Liver (tissue), 9 donors: Measurements from ENCODE around the gene ARHGAP40. TPM values are rescaled to one million over a fixed set of nuclear protein-coding genes. Genes with fewer than 3 reads are reported as not detected.

Source experiments
- DNase-seq: peaks from one replicate; pipeline ENCODE4 v3.0.0-alpha.2; 2017; ENCODE audit warnings: low spot score
- H3K27ac ChIP-seq, 2 donors: one replicate each; pipeline ENCODE4 v1.7.0; 2013; ENCODE audit warnings: inconsistent platforms in 2 of 2, low read length in 2 of 2, control low read depth in 1 of 2, low read depth in 1 of 2, mild to moderate bottlenecking in 1 of 2
- H3K27me3 ChIP-seq, 4 donors: one replicate each; pipeline versions ENCODE4 v1.6.1 to v1.7.0; 2013; ENCODE audit warnings: low read length in 3 of 4, inconsistent platforms in 1 of 4, mild to moderate bottlenecking in 1 of 4, moderate library complexity in 1 of 4; ENCODE audit not compliant: control insufficient read depth in 4 of 4, insufficient read depth in 4 of 4
- H3K36me3 ChIP-seq, 4 donors: one replicate each; pipeline versions ENCODE4 v1.6.1 to v1.7.0; 2013; ENCODE audit warnings: low read length in 3 of 4, mild to moderate bottlenecking in 3 of 4, low read depth in 1 of 4, moderate library complexity in 1 of 4; ENCODE audit not compliant: control insufficient read depth in 4 of 4, insufficient read depth in 3 of 4
- H3K4me1 ChIP-seq, 4 donors: one replicate each; pipeline versions ENCODE4 v1.6.1 to v1.7.0; 2013; ENCODE audit warnings: low read length in 3 of 4, mild to moderate bottlenecking in 3 of 4, moderate library complexity in 1 of 4; ENCODE audit not compliant: control insufficient read depth in 4 of 4, insufficient read depth in 4 of 4
- H3K4me3 ChIP-seq, 3 donors: one replicate each; pipeline versions ENCODE4 v1.6.1 to v1.7.0; 2013; ENCODE audit warnings: low read length in 3 of 3, control low read depth in 1 of 3, low read depth in 1 of 3, mild to moderate bottlenecking in 1 of 3
- H3K9ac ChIP-seq, 2 donors: one replicate each; pipeline ENCODE4 v1.7.0; 2013; ENCODE audit warnings: low read length in 2 of 2, mild to moderate bottlenecking in 2 of 2, moderate library complexity in 2 of 2, control low read depth in 1 of 2, low read depth in 1 of 2
- H3K9me3 ChIP-seq, 4 donors: one replicate each; pipeline versions ENCODE4 v1.6.1 to v1.7.0; 2013; ENCODE audit warnings: low read length in 3 of 4; ENCODE audit not compliant: control insufficient read depth in 4 of 4
- EGR1 ChIP-seq, 2 donors: IDR thresholded peaks; 2 replicates each; pipeline ENCODE4 v1.6.1; 2016 to 2018; ENCODE audit warnings: antibody characterized with exemption in 2 of 2, low read depth in 2 of 2
- FOXA1 ChIP-seq: IDR thresholded peaks from 2 replicates; pipeline ENCODE4 v1.6.1; 2016; ENCODE audit warnings: antibody characterized with exemption
- FOXA2 ChIP-seq: IDR thresholded peaks from 2 replicates; pipeline ENCODE4 v1.6.1; 2016; ENCODE audit warnings: antibody characterized with exemption
- GABPA ChIP-seq, 2 donors: IDR thresholded peaks in 1 of 2; conservative IDR thresholded peaks in 1 of 2; 2 replicates each; pipeline ENCODE4 v1.6.1; 2016; ENCODE audit warnings: antibody characterized with exemption in 2 of 2, mild to moderate bottlenecking in 1 of 2, moderate library complexity in 1 of 2
- HNF4A ChIP-seq, 2 donors: conservative IDR thresholded peaks; 2 replicates each; pipeline ENCODE4 v1.6.1; 2016; ENCODE audit warnings: antibody characterized with exemption in 2 of 2, mild to moderate bottlenecking in 2 of 2
- HNF4G ChIP-seq: IDR thresholded peaks from 2 replicates; pipeline ENCODE4 v1.6.1; 2016; ENCODE audit warnings: antibody characterized with exemption
- JUND ChIP-seq, 2 donors: IDR thresholded peaks; 2 replicates each; pipeline ENCODE4 v1.6.1; 2016; ENCODE audit warnings: antibody characterized with exemption in 2 of 2
- NR2F2 ChIP-seq: IDR thresholded peaks from 2 replicates; pipeline ENCODE4 v1.6.1; 2016; ENCODE audit warnings: antibody characterized with exemption
- RAD21 ChIP-seq, 2 donors: IDR thresholded peaks; 2 replicates each; pipeline ENCODE4 v1.6.1; 2016; ENCODE audit warnings: antibody characterized with exemption in 2 of 2, mild to moderate bottlenecking in 2 of 2
- RXRA ChIP-seq, 2 donors: IDR thresholded peaks; 2 replicates each; pipeline ENCODE4 v1.6.1; 2017 to 2018; ENCODE audit warnings: antibody characterized with exemption in 2 of 2, mild to moderate bottlenecking in 1 of 2
- SP1 ChIP-seq: IDR thresholded peaks from 2 replicates; pipeline ENCODE4 v1.6.1; 2018; ENCODE audit warnings: antibody characterized with exemption, mild to moderate bottlenecking
- TAF1 ChIP-seq: conservative IDR thresholded peaks from 2 replicates; pipeline ENCODE4 v1.6.1; 2016; ENCODE audit warnings: antibody characterized with exemption, mild to moderate bottlenecking
- YY1 ChIP-seq: IDR thresholded peaks from 2 replicates; pipeline ENCODE4 v1.6.1; 2016; ENCODE audit warnings: antibody characterized with exemption, mild to moderate bottlenecking
- ZBTB33 ChIP-seq: IDR thresholded peaks from 2 replicates; pipeline ENCODE4 v1.6.1; 2016; ENCODE audit warnings: antibody characterized with exemption
- WGBS: extraction: QIAGEN DNeasy Blood & Tissue Kit; methylation state at CpG from one replicate; pipeline ENCODE4 v1.1.7; 2013; 5-methylcytosine and 5-hydroxymethylcytosine counted together
- polyA plus RNA-seq, 2 donors: library from polyadenylated mRNA; stranded (reverse) in 1 of 2; unstranded in 1 of 2; fragments of 200-250 nt in 1 of 2; fragments of >200 nt in 1 of 2; fragmentation: Nextera tagmentation in 1 of 2; extraction: Ambion mirVana in 1 of 2; gene quantifications; one replicate each; pipeline versions ENCODE4 v1.2.1 to v1.2.3, GENCODE V29; 2013 to 2015
- total RNA-seq, 2 donors: library from RNA; depleted of rRNA; stranded (reverse); fragments of >200 nt; gene quantifications; one replicate each; pipeline ENCODE4 v1.2.3, GENCODE V29; 2014
- TF ChIP-seq, protein P1 (sequence below): fragments of 150-350 bp; IDR thresholded peaks from 2 replicates; pipeline ENCODE4 v1.5.1; 2017; ENCODE audit warnings: improper control_type of control experiment, low read depth, low read length; ENCODE audit not compliant: missing input control
- TF ChIP-seq, protein P2 (sequence below): IDR thresholded peaks from 2 replicates; pipeline ENCODE4 v1.6.1; 2016; ENCODE audit warnings: antibody characterized with exemption
- TF ChIP-seq, protein P3 (sequence below): IDR thresholded peaks from 2 replicates; pipeline ENCODE4 v1.6.1; 2016; ENCODE audit warnings: antibody characterized with exemption
- TF ChIP-seq, protein P4 (sequence below): IDR thresholded peaks from 2 replicates; pipeline ENCODE4 v1.6.1; 2016; ENCODE audit warnings: antibody characterized with exemption, mild to moderate bottlenecking
- donor health status: healthy.
- donor health status: healthy.
- donor health status: healthy.
- donor health status: healthy.
- donor health status: healthy.

Gene ARHGAP40
- total and polyA plus RNA-seq, 4 donors: 0.08 TPM; not detected in 3

DNA sequence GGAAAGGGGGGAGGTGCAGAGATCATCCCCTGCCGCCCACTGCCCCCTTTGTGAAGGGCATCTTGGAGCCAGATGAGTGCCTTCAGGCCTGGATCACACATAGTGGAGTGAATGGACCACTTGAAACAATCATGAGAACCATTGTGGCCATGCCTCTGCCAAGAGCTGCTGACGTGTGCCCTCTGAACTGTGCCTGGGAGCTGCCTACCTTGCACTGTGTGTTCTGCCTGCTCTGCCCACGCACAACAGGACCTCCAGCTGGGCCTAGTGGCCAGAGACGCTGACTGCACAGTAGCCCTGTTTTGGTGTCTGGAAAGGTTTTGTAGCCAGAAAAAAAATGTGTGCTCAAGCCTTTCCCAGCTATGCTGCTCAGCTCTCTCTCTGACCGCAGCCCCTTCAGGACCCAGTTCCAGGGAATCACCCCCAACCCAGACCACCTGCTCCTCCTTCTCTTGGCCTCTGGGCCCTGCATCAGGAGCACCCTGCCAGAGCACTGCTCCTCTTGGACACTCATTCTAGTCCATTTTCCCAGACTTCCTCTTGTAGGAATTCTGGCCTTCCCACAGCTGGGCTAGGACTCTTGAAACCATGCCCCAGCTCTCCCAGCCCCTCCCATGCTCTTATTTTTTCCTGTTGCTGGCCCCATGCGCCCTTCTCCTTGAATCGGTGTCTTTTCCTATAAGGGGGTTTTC, 22.2 kb upstream of the ARHGAP40 start:
- H3K9me3 ChIP-seq: no peaks in the 10 kb centered on the region
- H3K4me3 ChIP-seq: no peak overlapping the region
- no peak for TF ChIP-seq SP1
- no peak for TF ChIP-seq HNF4G
- no peak for TF ChIP-seq ZBTB33
- no peak for TF ChIP-seq HNF4A (conservative IDR thresholded peaks at IDR 0.05)
- TF ChIP-seq FOXA2: no peak
- TF ChIP-seq RAD21 (IDR thresholded peaks at IDR 0.05): no peak
- TF ChIP-seq GABPA (IDR thresholded peaks at IDR 0.05 in 1 of 2, conservative IDR thresholded peaks at IDR 0.05 in 1 of 2): no peak
- TF ChIP-seq NR2F2: no peak
- TF ChIP-seq, protein P1, sequence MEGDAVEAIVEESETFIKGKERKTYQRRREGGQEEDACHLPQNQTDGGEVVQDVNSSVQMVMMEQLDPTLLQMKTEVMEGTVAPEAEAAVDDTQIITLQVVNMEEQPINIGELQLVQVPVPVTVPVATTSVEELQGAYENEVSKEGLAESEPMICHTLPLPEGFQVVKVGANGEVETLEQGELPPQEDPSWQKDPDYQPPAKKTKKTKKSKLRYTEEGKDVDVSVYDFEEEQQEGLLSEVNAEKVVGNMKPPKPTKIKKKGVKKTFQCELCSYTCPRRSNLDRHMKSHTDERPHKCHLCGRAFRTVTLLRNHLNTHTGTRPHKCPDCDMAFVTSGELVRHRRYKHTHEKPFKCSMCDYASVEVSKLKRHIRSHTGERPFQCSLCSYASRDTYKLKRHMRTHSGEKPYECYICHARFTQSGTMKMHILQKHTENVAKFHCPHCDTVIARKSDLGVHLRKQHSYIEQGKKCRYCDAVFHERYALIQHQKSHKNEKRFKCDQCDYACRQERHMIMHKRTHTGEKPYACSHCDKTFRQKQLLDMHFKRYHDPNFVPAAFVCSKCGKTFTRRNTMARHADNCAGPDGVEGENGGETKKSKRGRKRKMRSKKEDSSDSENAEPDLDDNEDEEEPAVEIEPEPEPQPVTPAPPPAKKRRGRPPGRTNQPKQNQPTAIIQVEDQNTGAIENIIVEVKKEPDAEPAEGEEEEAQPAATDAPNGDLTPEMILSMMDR: no peak
- no peak for TF ChIP-seq RXRA (IDR thresholded peaks at IDR 0.05)
- no peak overlapping the region for H3K9ac ChIP-seq
- WGBS: 80% methylated on average over 7 of the region's 7 CpGs
- DNase-seq: no peak
- no peaks in the 10 kb centered on the region for H3K4me1 ChIP-seq
- H3K27me3 ChIP-seq: no peaks in the 10 kb centered on the region
- H3K27ac ChIP-seq: no peak overlapping the region
- H3K36me3 ChIP-seq: peaks cover 2 to 25% (median 15%) of the 10 kb centered on the region in 4 donors

DNA sequence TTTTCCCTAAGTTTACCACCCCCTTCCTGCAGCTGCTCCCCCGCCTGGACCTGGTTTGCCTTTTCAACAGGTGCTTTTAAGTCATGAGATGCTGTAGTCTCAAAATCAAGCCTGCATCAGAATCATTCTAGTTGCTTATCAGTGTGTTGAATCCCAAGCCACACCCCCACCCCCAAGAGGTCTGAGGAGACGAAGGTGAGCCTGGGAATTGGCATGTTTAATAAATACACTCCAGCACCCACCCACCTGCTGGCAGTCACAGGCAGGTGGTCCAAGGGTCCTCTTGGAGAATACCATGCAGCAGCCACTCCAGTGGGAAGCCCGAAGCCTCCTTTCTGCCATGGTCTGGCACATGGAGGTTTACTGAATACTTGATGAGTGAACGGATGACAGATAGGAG, 21.7 kb upstream of the ARHGAP40 start:
- 86% methylated on average over 4 of the region's 4 CpGs for WGBS
- H3K27me3 ChIP-seq: no peaks in the 10 kb centered on the region
- H3K27ac ChIP-seq: no peak overlapping the region
- H3K4me1 ChIP-seq: peaks cover 0 to under 1% (median 0%) of the 10 kb centered on the region in 4 donors
- no peaks in the 10 kb centered on the region for H3K9me3 ChIP-seq
- no peak overlapping the region for H3K9ac ChIP-seq
- TF ChIP-seq, protein P2, sequence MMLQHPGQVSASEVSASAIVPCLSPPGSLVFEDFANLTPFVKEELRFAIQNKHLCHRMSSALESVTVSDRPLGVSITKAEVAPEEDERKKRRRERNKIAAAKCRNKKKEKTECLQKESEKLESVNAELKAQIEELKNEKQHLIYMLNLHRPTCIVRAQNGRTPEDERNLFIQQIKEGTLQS: no peak
- TF ChIP-seq TAF1 (no peak), FOXA1 (no peak), GABPA (IDR thresholded peaks at IDR 0.05 in 1 of 2, conservative IDR thresholded peaks at IDR 0.05 in 1 of 2) (no peak), FOXA2 (no peak), HNF4A (conservative IDR thresholded peaks at IDR 0.05) (no peak), YY1 (no peak), RAD21 (IDR thresholded peaks at IDR 0.05) (no peak), EGR1 (IDR thresholded peaks at IDR 0.05; ENCODE audit: low read depth in 2 of 2) (no peak), ZBTB33 (no peak), JUND (IDR thresholded peaks at IDR 0.05) (no peak), NR2F2 (no peak), SP1 (no peak), RXRA (IDR thresholded peaks at IDR 0.05) (no peak), HNF4G (no peak)
- TF ChIP-seq, protein P3, sequence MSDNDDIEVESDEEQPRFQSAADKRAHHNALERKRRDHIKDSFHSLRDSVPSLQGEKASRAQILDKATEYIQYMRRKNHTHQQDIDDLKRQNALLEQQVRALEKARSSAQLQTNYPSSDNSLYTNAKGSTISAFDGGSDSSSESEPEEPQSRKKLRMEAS: no peak
- TF ChIP-seq, protein P1: no peak
- TF ChIP-seq, protein P4, sequence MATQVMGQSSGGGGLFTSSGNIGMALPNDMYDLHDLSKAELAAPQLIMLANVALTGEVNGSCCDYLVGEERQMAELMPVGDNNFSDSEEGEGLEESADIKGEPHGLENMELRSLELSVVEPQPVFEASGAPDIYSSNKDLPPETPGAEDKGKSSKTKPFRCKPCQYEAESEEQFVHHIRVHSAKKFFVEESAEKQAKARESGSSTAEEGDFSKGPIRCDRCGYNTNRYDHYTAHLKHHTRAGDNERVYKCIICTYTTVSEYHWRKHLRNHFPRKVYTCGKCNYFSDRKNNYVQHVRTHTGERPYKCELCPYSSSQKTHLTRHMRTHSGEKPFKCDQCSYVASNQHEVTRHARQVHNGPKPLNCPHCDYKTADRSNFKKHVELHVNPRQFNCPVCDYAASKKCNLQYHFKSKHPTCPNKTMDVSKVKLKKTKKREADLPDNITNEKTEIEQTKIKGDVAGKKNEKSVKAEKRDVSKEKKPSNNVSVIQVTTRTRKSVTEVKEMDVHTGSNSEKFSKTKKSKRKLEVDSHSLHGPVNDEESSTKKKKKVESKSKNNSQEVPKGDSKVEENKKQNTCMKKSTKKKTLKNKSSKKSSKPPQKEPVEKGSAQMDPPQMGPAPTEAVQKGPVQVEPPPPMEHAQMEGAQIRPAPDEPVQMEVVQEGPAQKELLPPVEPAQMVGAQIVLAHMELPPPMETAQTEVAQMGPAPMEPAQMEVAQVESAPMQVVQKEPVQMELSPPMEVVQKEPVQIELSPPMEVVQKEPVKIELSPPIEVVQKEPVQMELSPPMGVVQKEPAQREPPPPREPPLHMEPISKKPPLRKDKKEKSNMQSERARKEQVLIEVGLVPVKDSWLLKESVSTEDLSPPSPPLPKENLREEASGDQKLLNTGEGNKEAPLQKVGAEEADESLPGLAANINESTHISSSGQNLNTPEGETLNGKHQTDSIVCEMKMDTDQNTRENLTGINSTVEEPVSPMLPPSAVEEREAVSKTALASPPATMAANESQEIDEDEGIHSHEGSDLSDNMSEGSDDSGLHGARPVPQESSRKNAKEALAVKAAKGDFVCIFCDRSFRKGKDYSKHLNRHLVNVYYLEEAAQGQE: no peak
- H3K36me3 ChIP-seq: peaks cover 0 to 20% (median 12%) of the 10 kb centered on the region in 4 donors
- no peak for DNase-seq
- H3K4me3 ChIP-seq: no peak overlapping the region
